GM18499 (cell line): ENCODE results near the gene SPR.

Source experiments
- ATAC-seq: cut with Tn5 transposase; IDR thresholded peaks from one replicate; pipeline ENCODE4 v1.9.1; 2021; ENCODE audit warnings: moderate number of reproducible peaks; ENCODE audit not compliant: insufficient read depth, unreplicated experiment

SPR gene

DNA sequence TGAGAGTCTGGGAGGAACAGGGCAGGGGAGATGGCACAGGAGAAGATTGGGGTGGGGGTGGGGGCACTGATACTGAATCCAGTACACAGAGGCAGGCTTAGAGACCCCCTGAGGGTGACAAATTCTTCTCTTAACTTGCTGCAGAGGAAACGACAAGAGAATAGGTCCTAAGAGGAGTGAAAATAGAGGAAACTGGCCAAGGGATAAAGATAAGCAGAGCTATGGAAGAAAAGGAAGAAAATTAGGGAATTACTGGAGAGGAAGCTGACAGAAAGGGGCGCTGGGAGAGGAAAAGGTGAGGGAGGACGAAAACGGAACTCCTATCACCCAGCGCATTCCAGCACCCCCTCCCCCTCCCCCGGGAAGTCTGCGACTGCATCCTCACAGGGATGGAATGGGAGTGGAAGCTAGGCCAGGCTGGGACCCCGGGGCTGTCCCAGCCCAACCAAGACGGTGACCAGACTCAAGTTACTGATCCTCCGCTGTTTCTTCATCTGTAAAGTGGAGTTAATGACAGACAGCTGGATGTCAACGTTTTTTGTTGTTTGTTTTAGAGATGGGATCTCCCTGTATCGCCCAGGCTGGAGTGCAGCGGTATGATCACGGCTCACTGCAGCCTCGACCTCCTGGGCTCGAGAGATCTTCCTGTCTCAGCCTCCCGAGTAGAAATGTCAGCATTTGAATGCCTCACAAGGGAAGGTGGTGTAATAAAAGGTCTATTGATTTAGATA is 27.5 kb downstream of the SPR start:
- no peak for ATAC-seq

- no peak for ATAC-seq
These were observed 28.2 kb downstream of the SPR start for GRCh38 chr2:72915320-72915906.

DNA sequence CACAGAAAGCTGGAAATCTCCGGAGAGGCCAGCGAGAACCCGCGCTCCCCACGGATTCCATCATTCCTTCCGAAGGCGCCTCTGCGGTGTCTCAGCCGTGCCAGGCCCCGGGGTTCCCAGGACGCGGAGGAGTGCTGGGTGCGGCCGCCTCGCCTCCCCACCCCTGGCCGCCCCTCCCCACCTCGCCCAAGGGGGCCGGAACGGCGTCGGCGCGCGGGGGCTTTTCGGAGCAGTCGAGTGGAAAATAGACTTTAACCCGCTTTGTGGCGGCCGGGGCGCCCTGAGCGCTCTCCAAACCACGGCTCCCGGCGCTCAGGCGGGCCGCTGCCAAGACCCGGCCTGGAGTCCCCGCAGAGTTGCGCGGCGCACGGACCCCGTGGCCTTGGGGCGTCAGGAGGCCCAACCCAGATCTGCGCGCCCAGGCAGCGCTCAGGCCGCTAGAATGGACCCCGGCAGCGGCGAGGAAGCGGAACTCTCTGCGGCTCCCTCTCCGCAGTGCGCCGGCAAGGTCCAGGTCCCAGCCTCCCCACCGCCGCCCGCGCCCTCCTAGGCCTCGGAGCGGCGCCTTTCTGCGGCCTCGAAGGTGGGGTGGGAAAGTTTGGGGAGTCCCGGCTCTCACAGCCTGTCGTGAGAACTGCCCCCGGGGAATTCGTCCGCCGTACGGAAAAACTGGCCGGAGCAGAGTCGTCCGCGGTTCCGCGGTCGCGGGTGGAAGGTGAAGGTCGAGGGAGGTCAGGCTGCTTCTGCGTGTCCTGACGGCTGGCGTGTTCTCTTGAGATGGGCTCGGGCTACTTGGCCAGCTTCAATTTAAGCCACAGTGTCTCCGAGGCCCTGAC is 28.9 kb downstream of the SPR start:
- no peak for ATAC-seq

- no peak for ATAC-seq
These were observed 29.5 kb downstream of the SPR start for GRCh38 chr2:72916743-72917137.

GRCh38 chr2:72917138-72917876 is 30.1 kb downstream of the SPR start, which contains the start of gene EMX1:
TSS of gene EMX1 (plus strand) at chr2:72917519. CDS start at chr2:72917853, 334 bp downstream.
- ATAC-seq: no peak

DNA sequence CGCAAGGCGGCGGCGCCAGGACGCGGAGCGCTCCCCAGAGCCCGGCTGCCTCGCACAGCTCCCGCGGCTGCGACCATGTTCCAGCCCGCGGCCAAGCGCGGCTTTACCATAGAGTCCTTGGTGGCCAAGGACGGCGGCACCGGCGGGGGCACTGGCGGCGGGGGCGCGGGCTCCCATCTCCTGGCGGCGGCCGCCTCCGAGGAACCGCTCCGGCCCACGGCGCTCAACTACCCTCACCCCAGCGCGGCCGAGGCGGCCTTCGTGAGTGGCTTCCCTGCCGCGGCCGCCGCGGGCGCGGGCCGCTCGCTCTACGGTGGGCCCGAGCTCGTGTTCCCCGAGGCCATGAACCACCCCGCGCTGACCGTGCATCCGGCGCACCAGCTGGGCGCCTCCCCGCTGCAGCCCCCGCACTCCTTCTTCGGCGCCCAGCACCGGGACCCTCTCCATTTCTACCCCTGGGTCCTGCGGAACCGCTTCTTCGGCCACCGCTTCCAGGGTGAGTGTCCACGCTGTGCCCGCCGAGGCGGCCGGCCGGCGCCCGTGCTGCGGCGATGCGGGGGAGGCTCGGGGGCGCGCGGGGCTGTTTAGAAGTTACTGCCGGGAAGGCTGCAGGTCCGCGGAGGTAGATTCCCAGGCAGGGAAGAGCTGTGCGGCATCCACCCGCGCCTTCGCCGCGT is 30.8 kb downstream of the SPR start:
- ATAC-seq: no peak

DNA sequence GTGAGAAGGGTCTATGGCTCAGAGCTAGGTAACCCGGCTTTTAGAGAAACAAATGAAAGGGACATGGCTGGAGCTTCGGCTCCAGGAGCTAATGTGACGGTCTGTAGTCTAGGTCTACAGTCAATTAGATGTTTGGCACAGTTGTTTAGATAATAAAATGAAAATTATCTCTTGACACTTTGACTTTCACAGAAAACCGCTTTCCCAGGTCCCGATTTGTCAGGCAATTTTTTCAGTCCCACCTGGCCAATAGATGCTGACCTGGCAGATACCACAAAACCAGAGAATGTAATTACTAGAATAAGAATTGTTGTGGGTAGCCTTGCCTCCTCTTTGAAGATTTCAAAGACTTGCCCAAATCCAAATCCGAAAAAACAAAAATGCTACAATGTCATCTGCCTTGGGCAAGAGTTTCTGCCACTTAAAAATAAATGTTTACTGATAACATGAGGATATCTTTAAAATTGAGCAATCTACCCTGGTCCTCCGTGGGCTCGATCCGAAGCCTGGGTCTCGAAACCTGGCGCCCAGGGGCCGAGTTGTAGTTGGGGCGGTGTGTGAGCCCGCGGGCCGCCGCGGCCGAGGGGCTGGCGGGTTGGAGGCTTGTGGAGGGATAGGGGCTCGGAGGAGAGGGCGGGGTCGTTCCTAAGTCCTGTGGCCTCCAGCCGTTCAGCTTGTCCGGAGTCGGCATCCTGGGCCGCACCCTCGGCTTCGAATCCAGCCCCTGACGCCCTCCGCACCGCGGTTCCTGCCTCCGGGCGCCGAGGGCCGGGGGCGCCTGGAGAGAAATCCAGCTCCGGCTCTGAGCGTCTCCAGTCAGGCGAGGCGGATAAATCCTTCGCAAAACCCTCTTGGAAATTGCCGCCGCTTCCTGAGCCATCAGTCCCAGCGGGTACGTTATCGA is 32.5 kb downstream of the SPR start:
- no peak for ATAC-seq

GRCh38 chr2:72920318-72921087 is 33.3 kb downstream of the SPR start:
- ATAC-seq: no peak

- no peak for ATAC-seq
These were observed 34.1 kb downstream of the SPR start for GRCh38 chr2:72921088-72921851.

- no peak for ATAC-seq
These were observed 34.6 kb downstream of the SPR start for GRCh38 chr2:72921853-72922252.

DNA sequence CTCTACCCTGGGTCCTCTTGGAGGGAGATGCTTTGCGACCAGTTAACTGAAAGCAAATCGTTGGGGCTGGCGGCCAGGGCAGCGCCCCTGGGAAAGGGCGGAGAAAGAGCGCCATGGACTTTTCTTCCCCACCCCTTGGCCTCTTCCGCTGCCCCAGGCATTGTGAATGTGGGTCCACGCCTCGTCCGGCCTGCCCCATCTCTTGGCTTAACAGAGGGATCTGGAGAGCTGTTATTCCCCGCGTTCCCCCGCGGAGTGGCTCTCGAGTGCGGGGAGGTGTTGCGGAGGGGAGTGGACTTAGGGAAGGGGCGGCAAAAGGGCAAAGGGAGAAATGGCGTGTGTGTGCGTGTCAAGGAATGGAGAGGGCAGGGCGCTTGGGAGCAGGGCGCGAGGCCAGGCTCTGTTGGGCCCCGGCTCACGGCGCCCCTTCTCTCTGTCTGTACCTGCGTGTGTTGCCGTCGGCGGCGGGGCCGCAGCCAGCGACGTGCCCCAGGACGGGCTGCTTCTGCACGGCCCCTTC is 36.7 kb downstream of the SPR start:
- ATAC-seq: no peak

GRCh38 chr2:72924353-72925240 is 37.4 kb downstream of the SPR start:
- no peak for ATAC-seq

GRCh38 chr2:72925328-72925943 is 38.2 kb downstream of the SPR start:
- ATAC-seq: no peak

DNA sequence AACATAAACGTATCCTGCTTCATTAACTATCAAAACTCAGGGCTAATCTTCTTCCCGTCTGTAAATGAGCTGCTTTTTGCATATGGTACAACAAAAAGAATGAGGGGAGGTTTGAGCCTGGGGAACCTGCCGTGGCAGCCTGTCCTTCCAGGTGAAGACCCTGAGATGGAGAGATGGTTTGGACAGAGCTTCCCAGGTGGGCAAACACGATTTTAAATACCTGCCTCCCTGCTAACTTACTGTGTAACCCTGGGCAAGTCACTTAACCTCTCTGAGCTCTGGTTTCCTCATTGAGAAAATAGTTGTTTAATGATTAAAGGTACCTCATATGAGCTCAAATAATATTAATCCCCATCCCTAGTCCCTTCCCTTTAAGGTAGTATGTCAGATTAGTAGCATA is 39.2 kb downstream of the SPR start:
- no peak for ATAC-seq

GRCh38 chr2:72926811-72927465 is 39.7 kb downstream of the SPR start:
- ATAC-seq: no peak
